ENCODE measurements around the gene TTLL12.

DNA sequence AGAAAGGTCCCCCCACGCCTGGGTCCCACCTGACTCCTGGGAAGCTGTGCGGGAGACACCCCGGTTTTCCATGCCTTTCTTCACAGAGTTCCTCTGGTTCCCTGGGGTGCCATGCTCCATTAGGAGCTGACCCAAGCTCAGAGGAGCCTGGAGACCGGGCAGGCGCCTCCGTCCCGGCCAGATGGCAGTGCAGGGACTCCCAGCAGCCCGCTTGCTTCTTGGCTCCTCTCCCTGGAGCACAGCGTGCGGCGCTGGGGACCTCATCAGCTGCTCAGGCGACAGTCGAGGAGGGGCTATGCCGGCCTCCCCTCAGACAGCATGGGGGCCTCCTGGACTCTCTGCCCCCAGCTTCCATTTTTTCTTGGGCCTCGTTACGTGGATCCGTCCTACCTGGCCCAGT, 13.1 kb upstream of the TTLL12 start:
- TF ChIP-seq EZH2 (optimal IDR thresholded peaks at IDR 0.05; ENCODE audit: low read depth, low read length) (no peak), EZH2phosphoT487 (IDR thresholded peaks at IDR 0.05; ENCODE audit: low read length) (no peak)
- TF ChIP-seq, protein P1, sequence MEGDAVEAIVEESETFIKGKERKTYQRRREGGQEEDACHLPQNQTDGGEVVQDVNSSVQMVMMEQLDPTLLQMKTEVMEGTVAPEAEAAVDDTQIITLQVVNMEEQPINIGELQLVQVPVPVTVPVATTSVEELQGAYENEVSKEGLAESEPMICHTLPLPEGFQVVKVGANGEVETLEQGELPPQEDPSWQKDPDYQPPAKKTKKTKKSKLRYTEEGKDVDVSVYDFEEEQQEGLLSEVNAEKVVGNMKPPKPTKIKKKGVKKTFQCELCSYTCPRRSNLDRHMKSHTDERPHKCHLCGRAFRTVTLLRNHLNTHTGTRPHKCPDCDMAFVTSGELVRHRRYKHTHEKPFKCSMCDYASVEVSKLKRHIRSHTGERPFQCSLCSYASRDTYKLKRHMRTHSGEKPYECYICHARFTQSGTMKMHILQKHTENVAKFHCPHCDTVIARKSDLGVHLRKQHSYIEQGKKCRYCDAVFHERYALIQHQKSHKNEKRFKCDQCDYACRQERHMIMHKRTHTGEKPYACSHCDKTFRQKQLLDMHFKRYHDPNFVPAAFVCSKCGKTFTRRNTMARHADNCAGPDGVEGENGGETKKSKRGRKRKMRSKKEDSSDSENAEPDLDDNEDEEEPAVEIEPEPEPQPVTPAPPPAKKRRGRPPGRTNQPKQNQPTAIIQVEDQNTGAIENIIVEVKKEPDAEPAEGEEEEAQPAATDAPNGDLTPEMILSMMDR (IDR thresholded peaks at IDR 0.05; ENCODE audit: low read length) = no peak
